Neural cell (in vitro differentiated cells): ENCODE data around the gene CDC34.

ENCODE experiments used
- CTCF ChIP-seq: fragments of 450-650 bp; IDR thresholded peaks from 2 replicates; pipeline ENCODE4 v1.5.1; 2014; ENCODE audit warnings: antibody characterized with exemption, mild to moderate bottlenecking, moderate library complexity; ENCODE audit not compliant: poor library complexity, severe bottlenecking
- EP300 ChIP-seq: fragments of 450-650 bp; conservative IDR thresholded peaks from 2 replicates; pipeline ENCODE4 v1.6.1; 2014; ENCODE audit warnings: antibody characterized with exemption, mild to moderate bottlenecking, moderate library complexity; ENCODE audit not compliant: poor library complexity, severe bottlenecking
- EZH2 ChIP-seq: fragments of 200-600, 300-800 bp; shearing (Covaris generic), sonication (generic); IDR thresholded peaks from 2 replicates; pipeline ENCODE4 v1.6.1; 2014; ENCODE audit warnings: antibody characterized with exemption, low read length, borderline replicate concordance, mild to moderate bottlenecking; ENCODE audit not compliant: insufficient read depth, poor library complexity, severe bottlenecking
- MXI1 ChIP-seq: fragments of 450-650 bp; conservative IDR thresholded peaks from 2 replicates; pipeline ENCODE4 v1.6.1; 2014; ENCODE audit warnings: antibody characterized with exemption, mild to moderate bottlenecking; ENCODE audit not compliant: poor library complexity, severe bottlenecking
- POLR2AphosphoS5 ChIP-seq: IDR thresholded peaks from 2 replicates; pipeline ENCODE4 v1.6.1; 2012
- RAD21 ChIP-seq: fragments of 450-650 bp; conservative IDR thresholded peaks from 2 replicates; pipeline ENCODE4 v1.6.1; 2014; ENCODE audit warnings: antibody characterized with exemption, mild to moderate bottlenecking, moderate library complexity
- TAF1 ChIP-seq: IDR thresholded peaks from 2 replicates; pipeline ENCODE4 v1.6.1; 2012; ENCODE audit warnings: low read depth

- TF ChIP-seq CTCF (no peak), RAD21 (no peak), TAF1 (no peak), EZH2 (no peak), POLR2AphosphoS5 (no peak), MXI1 (no peak), EP300 (no peak)
Observed at GRCh38 chr19:542173-542866, 10.8 kb downstream of the CDC34 start.
